Left forelimb (tissue), 1 donor: ENCODE data around the gene LAMA3.

Source experiments
- DNase-seq: peaks from one replicate; pipeline ENCODE4 v3.0.0-alpha.2; 2018; ENCODE audit warnings: low spot score

Gene LAMA3

DNA sequence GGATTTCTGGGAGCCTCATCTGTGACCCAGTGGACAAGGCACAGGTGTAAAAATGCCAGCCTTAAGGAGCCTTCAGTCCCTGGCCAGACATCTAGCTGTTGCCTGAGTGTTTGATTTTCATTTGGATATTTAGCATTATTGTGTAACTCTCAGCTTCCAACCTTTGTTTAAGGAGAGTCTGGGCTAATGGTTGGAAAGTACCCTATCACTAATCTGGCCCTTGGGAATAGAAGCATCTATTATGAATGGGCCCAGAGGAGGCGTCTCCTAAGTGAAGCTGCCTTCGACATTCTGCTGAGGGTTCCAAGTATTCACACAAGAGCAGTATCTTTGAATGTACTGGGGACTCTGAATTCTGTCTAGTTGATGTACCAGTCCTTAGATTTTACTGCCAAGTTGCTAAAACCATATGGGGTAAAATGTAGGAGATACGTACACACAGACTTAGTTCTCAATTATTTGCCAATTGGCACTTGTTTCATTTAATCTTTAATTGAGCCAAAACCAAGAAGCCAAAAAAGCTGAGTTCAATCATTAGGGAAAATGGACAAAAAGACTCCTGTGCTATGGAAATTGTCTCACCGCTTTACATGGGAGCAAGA is 19.3 kb upstream of the LAMA3 start:
- no peak for DNase-seq

DNA sequence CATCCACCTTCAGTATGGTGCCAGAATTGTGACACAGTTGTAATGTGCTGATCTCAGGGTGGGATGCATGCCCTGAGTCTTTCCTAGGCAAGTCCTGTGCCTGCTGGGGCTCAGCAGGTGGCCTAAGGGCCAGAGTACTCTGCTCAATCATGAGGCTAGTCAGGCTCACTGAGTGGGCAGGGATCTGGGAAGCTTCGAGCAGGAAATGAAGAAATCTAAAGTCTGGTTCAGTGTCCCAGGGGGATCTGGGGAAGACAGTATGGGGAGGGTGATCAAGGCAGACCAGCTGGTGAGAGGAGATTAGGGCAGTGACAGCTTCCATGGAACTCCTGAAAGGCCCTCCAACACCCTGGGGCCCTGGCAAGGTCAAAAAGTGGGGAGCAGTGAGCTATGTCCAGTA is 17.7 kb upstream of the LAMA3 start:
- no peak for DNase-seq

DNA sequence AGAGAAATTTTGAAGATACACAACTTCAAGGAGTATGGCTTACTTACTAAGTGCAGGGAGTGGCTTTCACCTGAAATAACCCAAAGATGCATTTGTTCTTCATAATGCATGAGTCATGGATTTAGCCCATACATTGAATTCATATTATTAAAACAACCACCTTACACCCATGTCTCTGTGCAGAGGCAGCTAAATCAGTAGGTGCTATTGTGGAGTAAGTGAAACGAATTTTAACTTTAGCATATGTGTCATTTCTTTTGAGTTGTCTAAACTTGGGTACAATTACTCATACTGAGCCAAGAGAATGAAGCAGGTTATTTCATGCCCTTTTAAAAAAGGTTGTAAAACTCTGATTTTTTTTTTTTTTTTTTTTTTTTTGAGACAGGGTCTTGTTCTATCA is 15.5 kb upstream of the LAMA3 start:
- no peak for DNase-seq

DNA sequence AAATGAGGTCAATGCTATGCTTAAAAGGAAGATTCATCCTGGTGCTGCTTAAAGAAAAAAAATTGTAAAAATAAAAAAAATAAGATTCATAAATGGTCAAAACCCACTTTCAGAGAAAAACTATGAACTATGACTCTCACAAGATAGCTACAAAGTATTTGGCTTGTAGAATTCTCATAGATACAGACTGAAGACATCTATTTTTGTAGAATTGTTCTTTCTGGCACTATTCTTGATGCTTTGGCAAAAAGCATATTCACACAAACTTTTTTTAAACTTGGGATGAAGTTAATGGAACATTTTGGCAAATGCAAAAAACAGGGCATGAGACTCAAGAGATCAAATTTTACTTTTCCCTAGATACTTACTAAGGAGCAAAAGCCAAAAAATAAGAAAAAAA is 14.0 kb upstream of the LAMA3 start:
- no peak for DNase-seq

DNA sequence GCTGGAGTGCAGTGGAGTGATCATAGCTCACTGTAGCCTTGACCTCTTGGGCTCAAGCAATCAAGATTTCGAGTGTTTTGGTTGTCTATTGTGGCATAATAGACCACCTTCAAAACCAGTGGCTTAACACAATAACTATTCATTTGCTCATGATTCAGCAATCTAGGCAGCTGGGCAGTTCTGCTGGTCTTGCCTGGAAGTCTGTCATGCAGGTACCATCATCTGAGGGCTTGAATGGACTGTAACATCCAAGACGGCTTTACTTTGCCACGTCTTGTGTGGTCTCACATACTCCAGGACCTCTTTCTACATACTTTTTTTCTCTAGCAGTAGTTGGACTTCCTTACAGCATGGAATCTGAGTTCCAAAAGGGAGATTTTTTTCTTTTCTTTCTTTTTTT is 13.4 kb upstream of the LAMA3 start:
- no peak for DNase-seq

DNA sequence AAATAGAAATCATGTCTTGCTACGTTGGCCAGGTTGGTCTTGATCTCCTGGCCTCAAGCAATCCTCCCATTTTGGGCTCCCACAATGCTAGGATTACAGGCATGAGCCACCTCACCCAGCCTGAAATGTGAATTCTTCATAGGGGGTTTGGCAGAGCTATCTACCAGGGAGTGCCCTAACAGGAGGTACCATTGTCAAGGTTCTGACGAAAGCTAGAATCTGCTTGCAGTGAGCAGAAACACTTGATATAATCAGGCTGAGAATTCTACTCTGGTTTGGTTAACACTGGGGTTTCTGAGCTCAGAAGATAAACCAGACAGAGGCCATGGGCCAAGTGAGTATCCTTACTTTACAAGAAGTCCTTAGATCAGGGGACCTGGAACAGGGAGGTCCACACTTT is 7.2 kb upstream of the LAMA3 start:
- no peak for DNase-seq

DNA sequence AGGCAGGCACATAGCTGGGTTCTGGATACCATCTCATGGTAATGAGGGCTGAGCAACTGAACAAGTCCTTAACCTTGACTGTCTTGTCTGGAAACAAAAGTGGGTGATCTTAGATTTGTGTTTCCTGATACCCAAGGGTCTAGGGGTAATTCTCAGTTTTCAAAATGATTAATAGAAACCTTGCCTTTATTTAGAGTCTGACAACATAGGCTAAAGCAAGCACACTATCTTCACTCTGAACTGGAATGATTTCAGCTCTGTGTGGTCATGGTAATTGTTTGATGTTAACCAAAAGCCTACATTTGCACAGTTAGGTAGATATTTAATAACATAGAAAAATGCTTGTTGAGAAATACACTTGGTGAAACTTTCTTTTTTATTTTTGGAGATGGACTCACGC is 6.8 kb upstream of the LAMA3 start:
- no peak for DNase-seq

DNA sequence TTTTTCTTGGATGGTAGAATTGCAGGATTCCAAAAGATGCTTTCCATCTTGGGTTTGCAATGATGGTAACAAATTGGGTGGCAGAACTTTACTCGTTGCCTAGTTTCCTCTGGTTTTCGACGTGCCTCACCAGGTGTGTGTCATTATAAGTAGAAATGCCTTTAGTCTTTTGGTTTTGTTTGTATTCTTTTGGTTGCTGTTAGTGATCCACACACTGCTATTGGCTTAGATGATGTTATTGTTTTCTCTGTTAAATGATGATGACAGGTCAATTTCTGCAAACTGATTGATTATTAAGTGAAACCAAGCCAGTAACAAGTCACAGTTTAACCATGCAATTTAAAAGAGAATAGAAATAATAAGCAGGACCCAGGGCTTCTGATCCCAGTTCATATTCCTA is 6.1 kb upstream of the LAMA3 start:
- no peak for DNase-seq

DNA sequence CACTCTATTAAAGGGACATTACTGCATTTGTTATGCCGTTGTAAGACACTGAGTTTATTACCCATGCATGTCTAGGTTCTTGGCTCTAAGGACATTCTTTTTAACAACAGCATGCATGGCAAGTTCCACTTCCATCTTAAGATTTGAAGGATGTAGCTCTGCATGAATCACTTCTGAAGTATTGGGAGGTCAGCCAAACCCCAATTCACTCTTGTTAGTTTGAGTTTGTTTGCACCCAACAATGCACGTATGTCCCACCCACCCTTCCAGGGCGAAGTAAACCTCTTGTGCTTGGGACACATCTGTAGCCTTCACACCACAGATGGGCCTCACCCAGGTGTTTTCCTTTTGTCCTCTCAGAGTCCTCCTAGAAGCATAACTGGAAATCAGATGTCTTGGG is 5.6 kb upstream of the LAMA3 start:
- DNase-seq, result no peak

DNA sequence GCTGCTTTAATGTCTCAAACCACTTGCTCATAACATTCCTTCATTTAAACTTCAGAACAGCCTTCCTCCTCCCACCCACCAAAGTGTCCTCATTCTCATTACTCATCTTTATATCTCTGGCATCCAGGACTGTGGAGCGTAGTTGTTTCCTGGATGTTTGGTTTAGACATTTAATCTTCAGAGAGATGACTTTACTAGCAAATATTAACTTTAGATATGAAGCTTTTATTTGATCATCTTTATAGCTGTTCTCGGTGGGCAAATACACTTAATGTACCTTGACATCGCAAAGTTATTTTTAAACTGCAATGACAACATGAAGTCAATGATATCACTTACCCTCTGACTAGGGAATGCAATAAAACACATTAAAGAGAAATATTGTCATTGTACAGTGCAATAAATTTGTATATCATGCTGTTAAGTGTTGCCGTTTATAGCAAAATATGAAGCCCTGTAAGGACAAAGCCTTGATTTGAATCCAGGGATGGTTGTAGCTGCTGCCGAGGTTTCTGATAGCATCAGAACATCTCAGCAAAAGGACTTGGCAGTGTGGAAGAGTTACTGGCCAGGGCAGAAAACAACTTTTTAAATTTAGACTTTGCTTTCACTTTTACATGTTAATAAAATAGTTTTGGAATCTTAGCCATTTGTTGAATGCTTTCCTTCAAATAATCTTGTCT is 4.6 kb upstream of the LAMA3 start:
- no peak for DNase-seq

DNA sequence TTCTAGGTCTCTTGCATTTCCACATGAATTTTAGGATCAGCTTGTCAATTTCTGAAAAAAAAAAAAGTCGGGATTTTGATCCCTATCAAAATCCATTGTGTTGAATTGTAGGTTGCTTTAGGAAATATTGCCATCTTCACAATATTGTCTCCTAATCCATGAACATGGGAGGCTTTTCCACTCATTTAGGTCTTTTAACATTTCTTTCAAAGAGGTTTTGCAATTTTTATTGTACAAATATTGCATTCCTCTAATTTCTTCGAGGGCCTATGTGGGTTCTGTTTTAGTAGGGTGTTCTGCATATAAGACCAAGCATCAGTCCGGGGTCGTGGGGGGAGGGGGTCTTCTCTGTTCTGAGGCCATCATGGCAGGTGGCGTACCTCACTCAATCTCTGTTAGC is 725 bp upstream of the LAMA3 start:
- no peak for DNase-seq

DNA sequence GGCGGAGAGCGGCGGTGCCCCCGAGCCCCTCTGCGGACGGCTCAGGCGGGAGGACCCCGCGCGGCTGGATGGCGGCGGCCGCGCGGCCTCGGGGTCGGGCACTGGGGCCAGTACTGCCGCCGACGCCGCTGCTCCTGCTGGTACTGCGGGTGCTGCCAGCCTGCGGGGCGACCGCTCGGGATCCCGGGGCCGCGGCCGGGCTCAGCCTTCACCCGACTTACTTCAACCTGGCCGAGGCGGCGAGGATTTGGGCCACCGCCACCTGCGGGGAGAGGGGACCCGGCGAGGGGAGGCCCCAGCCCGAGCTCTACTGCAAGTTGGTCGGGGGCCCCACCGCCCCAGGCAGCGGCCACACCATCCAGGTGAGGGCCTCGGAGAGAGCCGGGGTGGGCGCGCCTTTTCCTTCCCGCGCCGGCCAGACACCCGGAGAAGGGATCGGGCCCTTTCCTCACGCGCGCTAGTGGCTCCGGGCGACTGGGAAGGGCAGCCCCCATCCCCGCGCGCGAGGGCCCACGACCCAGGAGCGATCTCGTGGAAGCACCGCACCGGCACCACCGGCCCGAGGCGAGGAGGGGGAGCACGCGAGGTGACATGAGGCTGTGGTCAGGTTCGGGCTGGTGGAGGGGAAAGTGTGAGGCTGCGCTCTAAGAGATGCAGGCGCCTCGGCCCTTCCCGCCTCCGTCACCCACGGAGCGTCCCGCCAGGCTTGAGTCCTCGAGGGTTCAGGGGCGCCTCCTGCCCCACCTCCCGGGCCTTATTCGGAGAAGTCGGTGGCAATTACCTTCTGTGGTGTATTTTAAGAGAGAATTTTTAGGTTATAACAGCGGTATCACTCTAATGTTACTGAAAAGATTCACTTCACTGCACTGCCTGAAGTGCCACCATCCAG is 607 bp downstream of the LAMA3 start:
- DNase-seq, result no peak

DNA sequence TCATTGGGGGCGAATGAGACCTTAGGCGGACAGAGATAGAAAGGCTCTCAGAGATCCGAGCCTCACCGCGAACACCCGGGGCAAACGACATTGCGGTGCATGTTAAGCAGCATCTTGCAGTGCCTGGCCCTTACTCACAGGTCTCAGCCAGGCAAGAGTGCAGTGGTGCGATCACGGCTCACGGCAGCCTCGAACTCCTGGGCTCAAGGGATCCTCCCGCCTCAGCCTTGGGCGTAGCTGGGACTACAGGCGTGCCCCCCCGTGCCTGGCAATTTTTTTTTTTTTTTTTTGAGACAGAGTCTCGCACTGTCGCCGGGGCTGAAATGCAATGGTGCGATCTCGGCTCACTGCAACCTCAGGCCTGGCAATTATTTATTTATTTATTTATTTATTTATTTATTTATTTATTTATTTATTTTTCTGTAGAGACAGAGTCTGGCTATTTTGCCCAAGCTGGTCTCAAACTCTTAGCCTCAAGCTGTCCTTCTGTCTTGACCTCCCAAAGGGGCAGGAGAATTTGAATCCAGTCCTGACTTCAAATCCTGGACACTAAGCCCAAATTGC is 1.3 kb downstream of the LAMA3 start:
- DNase-seq, result no peak

DNA sequence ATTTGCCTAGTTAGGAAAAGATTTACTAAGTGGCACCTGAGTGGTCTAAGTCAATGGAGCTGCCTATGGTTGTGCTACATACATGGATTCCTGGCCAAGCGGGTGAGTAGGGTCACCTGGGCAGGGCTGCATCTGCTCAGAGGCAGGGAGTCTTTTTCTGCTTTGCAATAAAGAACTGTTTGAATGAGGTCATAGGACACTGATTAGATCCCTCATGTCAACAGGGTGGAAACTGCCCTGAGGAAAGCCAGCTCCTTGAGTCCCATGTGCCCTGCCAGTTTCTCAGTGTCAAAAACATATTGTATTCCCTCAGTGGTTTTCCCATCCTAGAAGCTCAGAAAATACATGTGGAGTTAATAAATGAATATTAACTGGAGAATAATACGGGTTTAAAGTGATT is 4.6 kb downstream of the LAMA3 start:
- DNase-seq, result no peak

DNA sequence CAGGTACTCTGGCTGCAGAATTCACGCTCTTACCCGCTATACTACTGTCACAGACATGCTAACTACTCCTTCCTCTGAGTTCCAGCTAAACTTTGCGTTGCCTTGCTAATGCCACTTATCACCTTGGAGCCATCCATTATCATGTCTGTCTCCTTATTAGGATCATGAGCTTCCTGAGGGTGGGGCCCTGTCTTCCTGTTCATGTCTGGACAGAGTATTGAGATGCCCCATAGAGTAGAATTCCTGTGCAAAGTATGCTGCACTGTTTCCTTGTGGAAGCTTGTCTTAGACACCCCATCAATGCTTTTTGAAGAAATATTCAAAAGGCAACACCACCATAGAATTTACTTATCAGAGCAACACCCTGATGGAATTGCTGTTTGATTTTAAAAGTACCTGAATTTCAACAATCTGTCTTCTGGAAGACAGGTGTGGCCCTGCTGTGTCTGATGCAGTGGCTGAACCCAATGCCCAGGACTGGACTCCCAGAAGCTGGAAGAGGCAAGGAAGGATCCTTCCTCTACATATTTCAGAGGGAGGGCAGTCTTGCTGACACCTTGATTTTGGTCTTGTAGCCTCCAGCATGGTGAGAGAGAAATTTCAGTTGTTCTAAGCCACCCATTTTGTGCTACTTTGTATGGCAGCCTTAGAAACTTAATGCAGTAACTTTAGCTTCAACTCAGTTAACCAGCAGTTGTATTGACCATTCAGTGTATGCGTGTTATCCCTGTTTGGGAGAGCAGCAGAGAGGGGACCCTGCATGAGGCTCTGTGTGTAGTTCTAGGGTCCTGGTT is 5.6 kb downstream of the LAMA3 start:
- DNase-seq, result no peak

DNA sequence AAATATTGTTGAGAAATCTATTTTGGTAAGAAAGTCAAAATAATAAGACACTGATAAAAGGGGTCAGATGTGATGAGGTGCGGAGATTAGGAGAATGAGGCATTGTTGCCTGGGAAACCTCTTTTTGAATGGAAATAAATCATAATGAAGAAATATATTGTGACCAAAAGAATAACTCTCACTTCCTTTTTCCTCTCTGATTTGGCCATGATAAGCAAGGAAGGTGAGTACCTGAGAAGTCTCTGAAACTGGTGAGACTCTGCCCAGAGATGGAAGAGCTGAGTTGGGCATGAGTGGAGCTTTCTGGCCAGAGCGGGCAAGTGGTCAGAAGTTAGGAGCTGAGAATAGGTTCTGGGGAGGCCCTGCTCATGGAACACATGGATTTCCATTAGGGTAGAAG is 11.8 kb downstream of the LAMA3 start:
- DNase-seq, result no peak

DNA sequence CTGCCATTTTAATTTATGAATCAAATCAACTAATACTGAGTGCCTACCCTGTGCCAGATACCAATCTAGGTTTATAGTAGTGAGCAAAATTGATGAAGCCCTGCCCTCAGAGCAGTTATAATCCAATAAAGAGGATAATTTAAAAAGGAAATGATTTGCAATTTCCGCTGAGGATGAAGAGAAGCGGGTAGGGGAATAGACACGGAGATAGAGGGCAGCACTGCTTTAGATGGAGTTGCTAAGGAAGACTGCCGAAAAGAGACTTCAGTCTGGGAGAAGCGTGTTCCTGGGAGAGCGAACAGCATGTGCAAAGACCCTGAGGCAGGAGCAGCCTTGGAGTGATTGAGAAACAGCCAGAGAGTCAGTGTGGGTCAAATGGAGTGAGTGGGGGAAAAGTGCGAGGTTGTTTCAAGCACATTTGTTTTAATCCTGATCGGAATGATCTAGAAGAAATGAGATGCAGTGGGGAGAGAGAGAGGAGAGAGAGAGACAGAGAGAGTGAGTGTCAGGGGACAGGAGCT is 12.4 kb downstream of the LAMA3 start:
- DNase-seq, result no peak

DNA sequence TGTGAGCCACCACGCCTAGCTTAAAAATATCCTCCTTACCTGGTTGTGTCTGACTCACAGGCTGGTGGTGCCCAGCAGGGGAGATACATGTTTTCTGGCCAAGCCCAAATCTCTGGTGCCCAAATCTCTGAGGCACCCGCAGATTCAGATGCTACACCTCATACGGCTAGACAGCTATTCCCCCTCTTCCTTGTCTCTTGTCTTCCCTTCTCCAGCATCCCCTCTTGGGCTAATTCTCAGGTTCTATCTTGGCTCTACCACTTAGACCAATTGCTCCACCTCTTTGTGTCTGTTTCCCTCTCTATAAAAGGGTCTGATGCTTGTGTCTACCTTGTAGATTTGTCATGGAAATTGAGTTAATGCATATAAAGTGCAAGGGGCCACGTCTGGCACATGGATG is 13.4 kb downstream of the LAMA3 start:
- DNase-seq, result no peak

DNA sequence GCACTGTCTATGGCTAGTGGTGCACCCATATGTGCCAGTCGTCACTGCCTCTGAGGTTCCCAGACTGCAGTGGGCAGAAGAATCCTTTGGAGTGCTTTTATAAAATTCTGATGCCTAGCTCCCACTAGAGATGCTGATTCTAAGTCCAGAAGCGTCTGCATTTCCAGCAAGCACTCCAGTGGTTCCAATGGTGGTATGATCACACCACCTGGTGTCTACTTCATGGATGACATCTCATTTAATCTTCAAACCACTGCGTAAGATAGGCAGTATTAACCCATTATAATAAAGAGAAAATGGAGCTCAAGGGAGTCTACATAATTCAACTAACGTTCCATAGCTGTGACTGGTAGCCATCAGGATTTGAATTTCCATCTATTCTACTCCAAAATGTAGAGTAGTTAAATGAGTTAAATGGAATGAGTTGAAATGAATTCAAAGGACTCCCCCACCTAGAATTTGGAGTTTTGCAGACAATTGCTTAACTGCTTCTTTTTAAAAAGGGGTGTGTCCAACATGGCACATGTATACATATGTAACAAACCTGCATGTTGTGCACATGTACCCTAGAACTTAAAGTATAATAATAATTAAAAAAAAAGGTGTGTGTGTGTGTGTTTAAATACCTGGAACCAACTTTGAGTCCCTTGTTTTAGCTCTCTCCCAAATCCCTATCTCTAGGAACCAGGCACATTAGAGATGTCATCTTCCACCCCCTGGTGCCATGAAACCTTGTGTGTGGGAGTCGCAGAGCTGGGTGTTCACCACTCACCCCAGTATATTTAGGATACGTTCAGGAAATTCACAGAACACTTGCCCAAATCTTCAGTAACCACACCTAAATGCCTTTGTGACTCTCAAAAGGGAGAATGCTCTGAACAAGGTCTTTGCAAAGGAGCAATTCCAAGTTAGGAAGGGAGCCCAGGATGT is 14.1 kb downstream of the LAMA3 start:
- DNase-seq, result no peak

DNA sequence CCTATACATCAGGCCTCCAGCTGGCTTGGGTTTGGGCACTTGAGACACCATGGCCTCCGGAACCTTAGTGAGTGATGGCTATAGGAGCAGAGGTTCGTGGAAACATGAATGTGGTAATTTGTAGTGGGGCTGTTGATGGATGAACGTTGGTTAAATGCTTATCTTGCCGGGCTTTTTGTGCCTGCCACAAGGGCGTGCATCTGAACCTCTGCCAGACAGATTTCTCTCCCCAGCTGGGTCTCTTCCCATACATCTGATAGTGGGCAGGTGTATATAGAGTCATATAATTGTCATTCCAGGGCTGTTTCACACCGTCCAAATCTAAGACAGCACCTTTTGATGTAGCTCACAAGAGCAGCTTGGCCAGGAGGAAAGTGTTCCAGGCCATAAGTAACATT is 14.7 kb downstream of the LAMA3 start:
- no peak for DNase-seq

DNA sequence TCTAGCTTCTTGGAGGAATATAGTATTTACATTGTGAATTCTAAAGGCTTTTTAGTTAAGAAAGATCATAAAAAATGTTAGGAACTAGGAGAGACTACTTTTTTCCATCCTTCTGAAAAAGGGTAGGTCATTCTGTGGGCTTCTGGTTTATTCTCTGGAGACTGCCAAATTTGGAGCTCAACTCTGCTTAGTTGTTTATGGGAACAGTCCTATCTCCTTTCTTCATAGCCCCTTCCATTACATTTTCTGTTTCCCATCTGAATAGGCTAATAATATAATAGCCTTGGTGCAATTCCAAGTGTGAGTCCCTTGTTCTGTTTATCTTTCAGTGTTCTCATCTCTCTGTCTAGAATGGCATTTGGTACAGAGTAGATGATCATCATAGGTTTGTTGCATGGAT is 15.6 kb downstream of the LAMA3 start:
- DNase-seq, result no peak
